ENCODE measurements around the gene SYT5. TPM values are rescaled to one million over a fixed set of nuclear protein-coding genes. Genes with fewer than 3 reads are reported as not detected.

Gene SYT5
- total and polyA plus RNA-seq, 9 donors = 0.07 to 2.0 (median 0.08) TPM; not detected in 4

- Histone ChIP-seq H3K4me1 (ENCODE audit: control insufficient read depth, insufficient read depth, low read length) (peaks cover 36% of the 10 kb centered on the region), H3K4me3 (ENCODE audit: low read length) (peak overlapping the region; percentile 5), H3K27ac (ENCODE audit: low read length) (no peak overlapping the region), H3K9me3 (replicated peaks; ENCODE audit: control insufficient read depth, low read depth, low read length) (no peaks in the 10 kb centered on the region), H3K36me3 (ENCODE audit: control insufficient read depth, insufficient read depth, low read length) (peaks cover 8% of the 10 kb centered on the region), H3K27me3 (ENCODE audit: control insufficient read depth, insufficient read depth, low read length) (peaks cover 61% of the 10 kb centered on the region)
- no peak for DNase-seq
- WGBS (ENCODE audit: insufficient coverage) = 2% methylated on average over 17 of the region's 41 CpGs
Measured at GRCh38 chr19:55146078-55146704, 33.9 kb downstream of the SYT5 start.

- Histone ChIP-seq H3K36me3 (ENCODE audit: control insufficient read depth, insufficient read depth, low read length) (peaks cover 8% of the 10 kb centered on the region), H3K4me3 (ENCODE audit: low read length) (no peak overlapping the region), H3K27me3 (ENCODE audit: control insufficient read depth, insufficient read depth, low read length) (peaks cover 63% of the 10 kb centered on the region), H3K27ac (ENCODE audit: low read length) (no peak overlapping the region), H3K4me1 (ENCODE audit: control insufficient read depth, insufficient read depth, low read length) (peaks cover 39% of the 10 kb centered on the region), H3K9me3 (replicated peaks; ENCODE audit: control insufficient read depth, low read depth, low read length) (no peaks in the 10 kb centered on the region)
- WGBS (ENCODE audit: insufficient coverage) = 8% methylated on average over 2 of the region's 3 CpGs
- DNase-seq = no peak
Measured at GRCh38 chr19:55145232-55145631, 34.9 kb downstream of the SYT5 start.

GRCh38 chr19:55141696-55142095 lies 38.4 kb downstream of the SYT5 start:
- DNase-seq = no peak
- Histone ChIP-seq H3K4me1 (ENCODE audit: control insufficient read depth, insufficient read depth, low read length) (peaks cover 9% of the 10 kb centered on the region), H3K27ac (ENCODE audit: low read length) (no peak overlapping the region), H3K27me3 (ENCODE audit: control insufficient read depth, insufficient read depth, low read length) (peaks cover 37% of the 10 kb centered on the region), H3K36me3 (ENCODE audit: control insufficient read depth, insufficient read depth, low read length) (peaks cover 8% of the 10 kb centered on the region), H3K9me3 (replicated peaks; ENCODE audit: control insufficient read depth, low read depth, low read length) (no peaks in the 10 kb centered on the region), H3K4me3 (ENCODE audit: low read length) (no peak overlapping the region)
- WGBS (ENCODE audit: insufficient coverage) = 16% methylated on average over 16 of the region's 21 CpGs

- no peak overlapping the region for H3K4me3 ChIP-seq (ENCODE audit: low read length)
- no peak for DNase-seq
Measured at GRCh38 chr19:55137915-55138314, 42.2 kb downstream of the SYT5 start.

GRCh38 chr19:55136399-55137102 lies 43.5 kb downstream of the SYT5 start:
- Histone ChIP-seq H3K4me3 (ENCODE audit: low read length) (no peak overlapping the region), H3K4me1 (ENCODE audit: control insufficient read depth, insufficient read depth, low read length) (peaks cover 3% of the 10 kb centered on the region), H3K9me3 (replicated peaks; ENCODE audit: control insufficient read depth, low read depth, low read length) (no peaks in the 10 kb centered on the region), H3K36me3 (ENCODE audit: control insufficient read depth, insufficient read depth, low read length) (peaks cover 4% of the 10 kb centered on the region), H3K27ac (ENCODE audit: low read length) (no peak overlapping the region), H3K27me3 (ENCODE audit: control insufficient read depth, insufficient read depth, low read length) (peaks cover 3% of the 10 kb centered on the region)
- DNase-seq = no peak
- 76% methylated on average over 15 of the region's 17 CpGs for WGBS (ENCODE audit: insufficient coverage)

More at GRCh38 chr19:55137915-55138314, 42.2 kb downstream of the SYT5 start:
- Histone ChIP-seq H3K27ac (ENCODE audit: low read length) (no peak overlapping the region), H3K36me3 (ENCODE audit: control insufficient read depth, insufficient read depth, low read length) (peaks cover 4% of the 10 kb centered on the region), H3K27me3 (ENCODE audit: control insufficient read depth, insufficient read depth, low read length) (peaks cover 9% of the 10 kb centered on the region), H3K9me3 (replicated peaks; ENCODE audit: control insufficient read depth, low read depth, low read length) (no peaks in the 10 kb centered on the region), H3K4me1 (ENCODE audit: control insufficient read depth, insufficient read depth, low read length) (peaks cover 3% of the 10 kb centered on the region)
- WGBS (ENCODE audit: insufficient coverage) = 42% methylated on average over 7 of the region's 9 CpGs

GRCh38 chr19:55134736-55135135 lies 45.4 kb downstream of the SYT5 start:
- Histone ChIP-seq H3K36me3 (ENCODE audit: control insufficient read depth, insufficient read depth, low read length) (peaks cover 4% of the 10 kb centered on the region), H3K4me3 (ENCODE audit: low read length) (no peak overlapping the region), H3K9me3 (replicated peaks; ENCODE audit: control insufficient read depth, low read depth, low read length) (no peaks in the 10 kb centered on the region), H3K27me3 (ENCODE audit: control insufficient read depth, insufficient read depth, low read length) (peaks cover 2% of the 10 kb centered on the region), H3K27ac (ENCODE audit: low read length) (no peak overlapping the region), H3K4me1 (ENCODE audit: control insufficient read depth, insufficient read depth, low read length) (no peaks in the 10 kb centered on the region)
- DNase-seq = no peak
- no CpG with 5 or more reads among the region's 3 CpGs for WGBS (ENCODE audit: insufficient coverage)

- H3K36me3 ChIP-seq (ENCODE audit: control insufficient read depth, insufficient read depth, low read length) = peaks cover 4% of the 10 kb centered on the region
- DNase-seq = no peak
- 45% methylated on average over 22 of the region's 25 CpGs for WGBS (ENCODE audit: insufficient coverage)
- H3K4me1 ChIP-seq (ENCODE audit: control insufficient read depth, insufficient read depth, low read length) = no peaks in the 10 kb centered on the region
- H3K27me3 ChIP-seq (ENCODE audit: control insufficient read depth, insufficient read depth, low read length) = peaks cover 2% of the 10 kb centered on the region
- H3K27ac ChIP-seq (ENCODE audit: low read length) = no peak overlapping the region
- H3K9me3 ChIP-seq (replicated peaks; ENCODE audit: control insufficient read depth, low read depth, low read length) = no peaks in the 10 kb centered on the region
- H3K4me3 ChIP-seq (ENCODE audit: low read length) = no peak overlapping the region
Measured at GRCh38 chr19:55133639-55134444, 46.2 kb downstream of the SYT5 start.

- Histone ChIP-seq H3K4me1 (ENCODE audit: control insufficient read depth, insufficient read depth, low read length) (no peaks in the 10 kb centered on the region), H3K9me3 (replicated peaks; ENCODE audit: control insufficient read depth, low read depth, low read length) (no peaks in the 10 kb centered on the region), H3K4me3 (ENCODE audit: low read length) (no peak overlapping the region), H3K27ac (ENCODE audit: low read length) (no peak overlapping the region), H3K27me3 (ENCODE audit: control insufficient read depth, insufficient read depth, low read length) (peaks cover 2% of the 10 kb centered on the region), H3K36me3 (ENCODE audit: control insufficient read depth, insufficient read depth, low read length) (peaks cover 4% of the 10 kb centered on the region)
- no CpG with 5 or more reads among the region's 14 CpGs for WGBS (ENCODE audit: insufficient coverage)
- no peak for DNase-seq
Measured at GRCh38 chr19:55132453-55133129, 47.5 kb downstream of the SYT5 start.

GRCh38 chr19:55131421-55131820 lies 48.7 kb downstream of the SYT5 start:
- H3K4me3 ChIP-seq (ENCODE audit: low read length) = no peak overlapping the region
- H3K27ac ChIP-seq (ENCODE audit: low read length) = no peak overlapping the region
- DNase-seq = no peak
- H3K9me3 ChIP-seq (replicated peaks; ENCODE audit: control insufficient read depth, low read depth, low read length) = no peaks in the 10 kb centered on the region
- 73% methylated on average over 6 of the region's 16 CpGs for WGBS (ENCODE audit: insufficient coverage)
- peaks cover 1% of the 10 kb centered on the region for H3K36me3 ChIP-seq (ENCODE audit: control insufficient read depth, insufficient read depth, low read length)
- peaks cover 2% of the 10 kb centered on the region for H3K27me3 ChIP-seq (ENCODE audit: control insufficient read depth, insufficient read depth, low read length)
- H3K4me1 ChIP-seq (ENCODE audit: control insufficient read depth, insufficient read depth, low read length) = no peaks in the 10 kb centered on the region

Measured in muscle of leg (tissue), 11 donors.